ENCODE data around the gene EFEMP1. TPM values are rescaled to one million over a fixed set of nuclear protein-coding genes. Genes with fewer than 3 reads are reported as not detected.

The EFEMP1 gene
- total and polyA plus RNA-seq, 4 donors = 0.65 to 11.5 (median 6.5) TPM

- peaks cover 0 to 7% (median 2%) of the 10 kb centered on the region in 4 donors for H3K4me1 ChIP-seq (ENCODE audit: control insufficient read depth in 4 of 4, insufficient read depth in 4 of 4, low read length in 3 of 4)
- DNase-seq (ENCODE audit: low spot score) = no peak
- H3K9me3 ChIP-seq (ENCODE audit: control insufficient read depth in 4 of 4, low read length in 3 of 4) = no peaks in the 10 kb centered on the region
- no peak overlapping the region for H3K27ac ChIP-seq (ENCODE audit: low read depth in 1 of 2, low read length in 2 of 2)
- no peak overlapping the region for H3K4me3 ChIP-seq (ENCODE audit: low read depth in 1 of 3, low read length in 3 of 3)
- WGBS = 37% methylated on average over 3 of the region's 3 CpGs
- no peaks in the 10 kb centered on the region for H3K36me3 ChIP-seq (ENCODE audit: control insufficient read depth in 4 of 4, insufficient read depth in 3 of 4, low read depth in 1 of 4, low read length in 3 of 4)
- TF ChIP-seq REST (IDR thresholded peaks at IDR 0.05) (no peak), EGR1 (IDR thresholded peaks at IDR 0.05; ENCODE audit: low read depth in 2 of 2) (no peak), HNF4A (conservative IDR thresholded peaks at IDR 0.05) (peak in 1 of 2 donors; percentile 42), SP1 (IDR thresholded peaks at IDR 0.05) (no peak), NR2F2 (IDR thresholded peaks at IDR 0.05) (no peak)
- no peak overlapping the region for H3K9ac ChIP-seq (ENCODE audit: low read depth in 1 of 2, low read length in 2 of 2)
- no peaks in the 10 kb centered on the region for H3K27me3 ChIP-seq (ENCODE audit: control insufficient read depth in 4 of 4, insufficient read depth in 4 of 4, low read length in 3 of 4)
Measured at GRCh38 chr2:55879976-55880375, 43.6 kb downstream of the EFEMP1 start.

- DNase-seq (ENCODE audit: low spot score) = no peak
- Histone ChIP-seq H3K27ac (ENCODE audit: low read depth in 1 of 2, low read length in 2 of 2) (no peak overlapping the region), H3K9ac (ENCODE audit: low read depth in 1 of 2, low read length in 2 of 2) (no peak overlapping the region), H3K27me3 (ENCODE audit: control insufficient read depth in 4 of 4, insufficient read depth in 4 of 4, low read length in 3 of 4) (no peaks in the 10 kb centered on the region), H3K9me3 (ENCODE audit: control insufficient read depth in 4 of 4, low read length in 3 of 4) (no peaks in the 10 kb centered on the region), H3K4me3 (ENCODE audit: low read depth in 1 of 3, low read length in 3 of 3) (no peak overlapping the region), H3K36me3 (ENCODE audit: control insufficient read depth in 4 of 4, insufficient read depth in 3 of 4, low read depth in 1 of 4, low read length in 3 of 4) (no peaks in the 10 kb centered on the region), H3K4me1 (ENCODE audit: control insufficient read depth in 4 of 4, insufficient read depth in 4 of 4, low read length in 3 of 4) (peaks cover 0 to 7% (median 2%) of the 10 kb centered on the region in 4 donors)
- TF ChIP-seq CTCF (IDR thresholded peaks at IDR 0.05; ENCODE audit: low read depth, low read length, missing input control) (no peak), RAD21 (IDR thresholded peaks at IDR 0.05) (no peak), REST (IDR thresholded peaks at IDR 0.05) (no peak), FOXA1 (IDR thresholded peaks at IDR 0.05) (no peak), ATF3 (IDR thresholded peaks at IDR 0.05) (no peak), HNF4A (conservative IDR thresholded peaks at IDR 0.05) (no peak), GABPA (IDR thresholded peaks at IDR 0.05 in 1 of 2, conservative IDR thresholded peaks at IDR 0.05 in 1 of 2) (no peak), MAX (IDR thresholded peaks at IDR 0.05) (no peak), ZBTB33 (IDR thresholded peaks at IDR 0.05) (no peak), JUND (IDR thresholded peaks at IDR 0.05) (no peak), HNF4G (IDR thresholded peaks at IDR 0.05) (no peak), NR2F2 (IDR thresholded peaks at IDR 0.05) (no peak)
- WGBS = 89% methylated on average over 2 of the region's 2 CpGs
Measured at GRCh38 chr2:55877087-55877436, 46.5 kb downstream of the EFEMP1 start.
